ENCODE results near the gene MIEN1. TPM values are rescaled to one million over a fixed set of nuclear protein-coding genes. Genes with fewer than 3 reads are reported as not detected.

MIEN1 gene
- total RNA-seq, 2 donors from 2014 or later, result 27.1 to 30.3 TPM

DNA sequence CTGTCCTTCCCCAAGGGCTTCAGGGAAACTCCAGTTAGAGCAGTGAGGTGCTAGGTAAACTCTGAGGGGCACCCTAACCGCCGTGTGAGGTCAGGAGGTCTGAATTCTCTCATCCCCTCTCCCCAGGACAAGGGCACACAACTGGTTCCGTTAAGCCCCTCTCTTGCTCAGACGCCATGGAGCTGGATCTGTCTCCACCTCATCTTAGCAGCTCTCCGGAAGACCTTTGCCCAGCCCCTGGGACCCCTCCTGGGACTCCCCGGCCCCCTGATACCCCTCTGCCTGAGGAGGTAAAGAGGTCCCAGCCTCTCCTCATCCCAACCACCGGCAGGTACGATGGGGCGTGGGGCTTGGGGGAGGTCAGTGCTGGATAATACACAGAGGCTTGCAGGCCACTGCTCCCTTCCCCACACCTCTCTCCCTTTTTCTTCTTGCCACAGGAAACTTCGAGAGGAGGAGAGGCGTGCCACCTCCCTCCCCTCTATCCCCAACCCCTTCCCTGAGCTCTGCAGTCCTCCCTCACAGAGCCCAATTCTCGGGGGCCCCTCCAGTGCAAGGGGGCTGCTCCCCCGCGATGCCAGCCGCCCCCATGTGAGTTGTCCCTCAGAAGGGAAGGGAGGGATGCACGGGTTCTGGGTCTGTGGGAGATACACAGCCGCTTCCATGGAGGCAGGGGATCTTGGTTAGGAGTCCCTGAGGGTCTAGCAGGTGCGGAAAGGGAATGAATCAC, 12.0 kb upstream of the MIEN1 start:
- TF ChIP-seq, protein P1, sequence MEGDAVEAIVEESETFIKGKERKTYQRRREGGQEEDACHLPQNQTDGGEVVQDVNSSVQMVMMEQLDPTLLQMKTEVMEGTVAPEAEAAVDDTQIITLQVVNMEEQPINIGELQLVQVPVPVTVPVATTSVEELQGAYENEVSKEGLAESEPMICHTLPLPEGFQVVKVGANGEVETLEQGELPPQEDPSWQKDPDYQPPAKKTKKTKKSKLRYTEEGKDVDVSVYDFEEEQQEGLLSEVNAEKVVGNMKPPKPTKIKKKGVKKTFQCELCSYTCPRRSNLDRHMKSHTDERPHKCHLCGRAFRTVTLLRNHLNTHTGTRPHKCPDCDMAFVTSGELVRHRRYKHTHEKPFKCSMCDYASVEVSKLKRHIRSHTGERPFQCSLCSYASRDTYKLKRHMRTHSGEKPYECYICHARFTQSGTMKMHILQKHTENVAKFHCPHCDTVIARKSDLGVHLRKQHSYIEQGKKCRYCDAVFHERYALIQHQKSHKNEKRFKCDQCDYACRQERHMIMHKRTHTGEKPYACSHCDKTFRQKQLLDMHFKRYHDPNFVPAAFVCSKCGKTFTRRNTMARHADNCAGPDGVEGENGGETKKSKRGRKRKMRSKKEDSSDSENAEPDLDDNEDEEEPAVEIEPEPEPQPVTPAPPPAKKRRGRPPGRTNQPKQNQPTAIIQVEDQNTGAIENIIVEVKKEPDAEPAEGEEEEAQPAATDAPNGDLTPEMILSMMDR (IDR thresholded peaks at IDR 0.05), result no peak
- H3K27me3 ChIP-seq (replicated peaks; ENCODE audit: insufficient read depth), result no peaks in the 10 kb centered on the region

GRCh38 chr17:39740357-39741111, 10.2 kb upstream of the MIEN1 start:
- H3K27ac ChIP-seq, result no peak overlapping the region
- H3K27me3 ChIP-seq (replicated peaks; ENCODE audit: insufficient read depth), result no peaks in the 10 kb centered on the region
- TF ChIP-seq, protein P1 (IDR thresholded peaks at IDR 0.05), result no peak
- no peak for DNase-seq (ENCODE audit: low spot score)
- no peaks in the 10 kb centered on the region for H3K9me3 ChIP-seq
- no peak for ATAC-seq (ENCODE audit: insufficient number of reproducible peaks, low FRiP score, low read depth)
- H3K36me3 ChIP-seq, result no peaks in the 10 kb centered on the region
- H3K4me1 ChIP-seq (ENCODE audit: control insufficient read depth in 1 of 2, low read depth in 2 of 2), result peaks cover 9 to 35% of the 10 kb centered on the region in 2 donors
- H3K4me3 ChIP-seq, result no peak overlapping the region

More for the DNA sequence above, 12.0 kb upstream of the MIEN1 start:
- ATAC-seq (ENCODE audit: insufficient number of reproducible peaks, low FRiP score, low read depth) (no peak), DNase-seq (ENCODE audit: low spot score) (no peak)
- Histone ChIP-seq H3K4me3 (no peak overlapping the region), H3K36me3 (no peaks in the 10 kb centered on the region), H3K4me1 (ENCODE audit: control insufficient read depth in 1 of 2, low read depth in 2 of 2) (peaks cover 9 to 35% of the 10 kb centered on the region in 2 donors), H3K27ac (no peak overlapping the region), H3K9me3 (no peaks in the 10 kb centered on the region)

- Histone ChIP-seq H3K27ac (no peak overlapping the region), H3K9me3 (no peaks in the 10 kb centered on the region), H3K36me3 (no peaks in the 10 kb centered on the region), H3K4me3 (no peak overlapping the region), H3K4me1 (ENCODE audit: control insufficient read depth in 1 of 2, low read depth in 2 of 2) (peaks cover 9 to 35% of the 10 kb centered on the region in 2 donors), H3K27me3 (replicated peaks; ENCODE audit: insufficient read depth) (no peaks in the 10 kb centered on the region)
- DNase-seq (ENCODE audit: low spot score) (no peak), ATAC-seq (ENCODE audit: insufficient number of reproducible peaks, low FRiP score, low read depth) (no peak)
- TF ChIP-seq, protein P1 (IDR thresholded peaks at IDR 0.05), result no peak
Measured at GRCh38 chr17:39739885-39740356, 9.6 kb upstream of the MIEN1 start.

- TF ChIP-seq, protein P1 (IDR thresholded peaks at IDR 0.05), result no peak
- Histone ChIP-seq H3K9me3 (no peaks in the 10 kb centered on the region), H3K4me1 (ENCODE audit: control insufficient read depth in 1 of 2, low read depth in 2 of 2) (peaks cover 9 to 35% of the 10 kb centered on the region in 2 donors), H3K4me3 (peak overlapping the region; percentile 66), H3K27me3 (replicated peaks; ENCODE audit: insufficient read depth) (no peaks in the 10 kb centered on the region), H3K36me3 (no peaks in the 10 kb centered on the region), H3K27ac (no peak overlapping the region)
- no peak for ATAC-seq (ENCODE audit: insufficient number of reproducible peaks, low FRiP score, low read depth)
- no peak for DNase-seq (ENCODE audit: low spot score)
Measured at GRCh38 chr17:39738983-39739884, 8.9 kb upstream of the MIEN1 start.
